ENCODE data around the gene ARHGEF28. TPM values are rescaled to one million over a fixed set of nuclear protein-coding genes. Genes with fewer than 3 reads are reported as not detected.

ARHGEF28 gene
- polyA plus RNA-seq, 4 donors: 13.7 to 55.9 (median 47.5) TPM

DNA sequence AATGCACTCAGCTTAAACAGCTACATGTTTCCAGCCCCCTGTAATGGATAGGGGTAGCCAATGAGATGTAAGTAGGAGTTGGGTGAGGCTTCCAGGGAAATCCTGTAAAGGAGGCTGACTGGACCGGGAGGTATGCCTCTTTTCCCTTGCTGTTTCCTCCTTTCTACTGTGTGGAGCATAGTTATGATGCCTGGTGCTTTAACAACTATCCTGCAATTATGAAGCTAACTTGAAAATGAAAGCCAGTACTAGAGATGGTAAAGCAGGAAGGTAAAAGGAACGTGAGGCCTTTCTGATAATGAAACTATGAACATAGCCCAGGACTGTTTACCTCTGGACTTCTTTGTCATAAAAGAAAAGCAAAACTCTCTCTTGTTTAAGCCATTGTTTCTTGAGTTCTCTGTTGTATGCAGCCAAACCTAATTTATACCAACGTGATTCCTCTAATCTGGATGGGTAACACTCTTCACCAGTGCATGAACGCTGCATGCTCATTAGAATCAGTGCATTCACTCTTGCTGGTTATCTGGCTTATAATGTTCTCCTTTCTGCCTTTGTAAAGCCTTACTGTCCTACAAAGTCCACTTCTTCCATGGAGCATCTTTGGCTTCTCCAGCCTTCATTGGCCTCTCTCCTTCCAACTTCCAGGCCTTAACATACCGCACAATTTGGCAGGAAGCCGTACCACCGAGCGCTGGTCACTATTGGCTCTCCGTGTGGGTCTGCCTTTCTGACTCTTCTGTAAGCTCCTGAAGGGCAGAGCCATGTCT is 8.3 kb upstream of the ARHGEF28 start:
- no peak for DNase-seq (ENCODE audit: low read depth in 4 of 4, low spot score in 3 of 4)

DNA sequence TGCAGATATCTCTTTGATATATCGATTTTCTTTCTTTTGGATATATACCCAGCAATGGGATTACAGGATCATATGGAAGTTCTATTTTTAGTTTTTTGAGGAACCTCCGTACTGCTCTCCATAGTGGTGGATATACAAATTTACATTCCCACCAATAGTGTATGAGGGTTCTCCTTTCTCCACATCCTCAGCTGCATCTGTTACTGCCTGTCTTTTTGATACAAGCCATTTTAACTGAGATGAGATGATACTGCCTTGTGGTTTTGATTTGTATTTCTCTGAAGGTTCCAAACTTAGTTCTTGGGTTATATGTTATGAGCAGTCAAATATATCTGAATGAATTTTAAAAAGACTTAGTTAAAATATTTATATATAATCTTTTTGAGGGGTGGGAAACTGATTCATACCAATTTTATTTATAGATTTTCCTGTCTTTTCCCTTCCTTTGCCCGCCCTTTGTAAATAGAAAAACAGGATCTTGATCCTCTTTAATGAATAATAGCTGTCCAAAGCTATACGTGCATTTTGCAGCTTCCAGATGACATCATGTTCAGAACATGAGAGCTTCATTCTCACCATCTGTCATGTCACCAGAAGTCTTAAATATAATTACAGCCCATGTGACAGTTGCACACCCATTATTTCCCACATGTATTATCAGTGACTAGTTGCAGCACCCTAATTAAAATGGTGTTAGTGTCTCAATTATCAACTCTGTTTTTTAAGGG is 6.2 kb upstream of the ARHGEF28 start:
- no peak for DNase-seq (ENCODE audit: low read depth in 4 of 4, low spot score in 3 of 4)

DNA sequence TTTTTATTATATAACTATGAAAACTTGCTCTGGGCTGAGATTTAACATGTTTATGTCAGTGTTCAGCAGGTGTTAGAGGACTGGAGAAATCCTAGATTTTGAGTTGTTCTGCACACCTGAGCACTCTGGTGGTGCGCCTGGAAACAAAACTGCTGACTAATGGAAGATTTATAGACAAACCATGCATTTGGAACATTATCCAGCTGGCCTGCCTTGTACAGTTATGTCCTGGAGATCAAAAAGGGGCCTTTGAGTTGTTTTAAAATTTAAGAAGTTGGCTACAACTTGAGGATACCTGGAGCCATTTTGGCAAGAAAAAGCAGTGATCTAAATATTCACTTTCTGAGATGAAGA is 5.7 kb upstream of the ARHGEF28 start:
- DNase-seq (ENCODE audit: low read depth in 4 of 4, low spot score in 3 of 4): no peak

DNA sequence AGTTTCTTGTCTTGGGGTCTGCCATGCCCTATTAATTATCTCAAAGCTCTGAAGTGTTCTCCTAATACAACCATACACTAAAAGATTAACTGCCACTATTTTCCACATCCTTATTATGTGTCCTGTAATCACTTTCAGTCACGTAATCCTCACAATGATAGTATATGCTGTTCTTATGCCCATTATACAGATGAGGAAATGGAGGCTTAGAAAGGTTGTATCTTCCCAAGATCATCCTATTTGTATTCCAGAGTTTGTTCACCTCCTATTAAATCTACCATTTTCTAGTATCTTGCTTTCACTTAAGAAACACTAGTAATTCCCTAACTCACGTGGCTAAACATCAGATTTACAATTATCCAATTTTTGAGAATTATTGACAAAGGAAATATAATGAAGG is 2.9 kb upstream of the ARHGEF28 start:
- no peak for DNase-seq (ENCODE audit: low read depth in 4 of 4, low spot score in 3 of 4)

DNA sequence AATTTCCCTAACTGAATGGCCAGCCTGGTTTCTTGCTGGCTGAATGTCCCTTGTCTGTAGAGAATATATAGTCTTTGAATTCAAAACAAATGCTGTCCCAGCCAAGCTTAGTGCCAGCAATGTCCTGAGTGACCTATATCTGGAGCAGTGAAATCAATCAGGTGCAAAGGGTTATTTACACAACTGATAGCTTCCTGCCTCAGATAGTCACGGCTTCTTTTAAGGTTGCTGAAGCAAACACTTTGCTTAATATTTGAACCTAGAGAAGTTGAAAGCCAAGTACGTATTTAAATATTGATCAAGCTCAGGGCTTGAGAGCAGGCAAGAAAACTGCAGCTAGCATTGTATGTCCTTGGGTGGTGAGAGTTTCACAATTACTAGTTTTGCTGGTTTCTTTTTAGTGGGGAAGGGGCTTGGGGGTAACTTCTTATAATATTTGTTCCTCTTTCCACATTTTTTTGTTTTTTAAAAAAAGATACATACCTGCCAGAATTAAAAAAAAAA is 2.0 kb upstream of the ARHGEF28 start:
- DNase-seq (ENCODE audit: low read depth in 4 of 4, low spot score in 3 of 4): no peak

DNA sequence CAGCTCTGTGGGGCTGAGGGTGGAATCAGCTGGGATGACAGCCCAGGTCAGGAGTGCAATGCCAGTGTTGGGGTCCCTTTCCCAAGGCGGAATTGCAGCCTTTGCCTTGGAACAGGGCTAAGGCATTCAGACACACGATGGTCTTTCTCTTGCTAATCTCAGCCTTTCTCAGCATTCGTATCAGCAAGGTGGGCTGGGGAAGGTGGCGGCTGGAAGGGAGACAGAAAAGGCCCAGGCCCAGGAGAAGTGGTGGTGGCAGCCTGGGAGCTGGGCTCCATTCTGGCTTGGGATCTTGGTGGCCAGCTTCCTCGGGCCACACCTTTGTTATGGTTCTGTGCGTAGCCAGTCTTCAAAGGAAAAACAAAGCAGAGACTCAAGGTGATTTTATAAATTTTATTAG is 1.1 kb upstream of the ARHGEF28 start:
- DNase-seq (ENCODE audit: low read depth in 4 of 4, low spot score in 3 of 4): no peak

DNA sequence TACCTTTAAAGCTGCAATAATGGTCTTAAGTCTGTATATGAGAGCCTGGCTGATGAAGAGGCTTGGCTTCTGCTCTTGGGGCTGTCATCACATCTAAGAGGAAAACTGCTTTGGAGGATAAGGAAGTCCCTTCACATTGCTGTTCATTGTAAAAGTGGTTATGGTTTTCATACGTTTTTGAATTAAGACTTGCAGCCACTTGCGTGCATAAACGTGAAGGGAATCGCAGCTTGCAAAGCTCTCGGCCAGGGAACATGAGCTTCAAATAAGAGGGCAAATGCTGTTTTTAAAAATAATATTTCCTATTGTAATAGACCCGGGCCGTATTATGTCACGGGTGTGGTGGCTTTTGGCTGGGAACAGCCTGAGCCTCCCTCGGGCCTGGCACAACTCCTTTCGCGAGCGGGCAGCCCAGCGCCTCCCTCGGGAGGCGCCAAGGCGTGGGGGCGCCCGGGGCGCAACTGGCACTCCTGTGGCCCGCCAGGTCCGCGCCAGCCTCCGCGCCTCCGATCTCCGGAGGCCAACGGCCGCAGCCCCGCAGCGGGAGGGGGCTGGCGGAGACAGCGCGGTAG is 538 bp upstream of the ARHGEF28 start:
- DNase-seq (ENCODE audit: low read depth in 4 of 4, low spot score in 3 of 4): no peak

DNA sequence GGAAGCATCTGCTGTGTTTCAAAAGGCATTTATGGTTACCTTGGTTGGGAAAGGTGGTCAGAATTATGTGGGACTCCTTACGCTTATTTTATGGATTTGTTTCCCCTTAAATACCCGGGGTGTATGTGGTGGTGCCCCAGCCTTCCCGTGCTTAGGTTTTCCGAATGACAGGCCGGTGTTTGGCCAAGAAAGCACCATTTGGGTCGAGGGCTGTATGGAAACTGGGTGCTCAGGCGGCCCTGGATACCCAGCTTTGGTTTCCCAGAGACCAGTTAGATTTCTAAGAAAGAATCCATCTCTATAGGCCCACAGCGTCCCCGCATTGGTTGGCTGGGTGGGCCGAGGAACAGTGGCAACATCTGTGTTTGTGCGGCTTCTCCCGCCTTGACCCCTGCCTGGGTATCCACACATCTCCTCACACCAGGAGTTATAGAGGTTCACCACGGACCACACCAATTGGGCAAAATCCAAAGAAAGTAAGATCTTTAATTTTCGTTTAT is 868 bp downstream of the ARHGEF28 start:
- no peak for DNase-seq (ENCODE audit: low read depth in 4 of 4, low spot score in 3 of 4)

DNA sequence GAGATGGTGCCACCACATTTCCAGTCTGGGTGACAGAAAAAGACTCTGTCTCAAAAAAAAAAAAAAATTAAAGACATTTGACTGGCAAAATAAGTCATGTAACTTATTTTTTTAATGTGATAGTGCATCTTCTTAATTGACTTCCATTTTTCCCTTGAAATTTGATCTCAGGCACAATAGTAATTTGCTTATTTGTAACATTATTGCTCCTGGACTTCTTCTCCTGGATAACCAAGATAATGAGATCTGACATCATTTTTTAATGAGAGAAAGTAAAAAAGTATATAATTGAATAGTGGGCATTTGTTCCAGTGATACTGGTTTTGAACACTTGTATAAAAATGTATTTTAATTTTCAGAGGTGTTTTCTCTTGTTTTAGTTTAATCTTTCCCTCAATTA is 3.5 kb downstream of the ARHGEF28 start:
- DNase-seq (ENCODE audit: low read depth in 4 of 4, low spot score in 3 of 4): no peak

DNA sequence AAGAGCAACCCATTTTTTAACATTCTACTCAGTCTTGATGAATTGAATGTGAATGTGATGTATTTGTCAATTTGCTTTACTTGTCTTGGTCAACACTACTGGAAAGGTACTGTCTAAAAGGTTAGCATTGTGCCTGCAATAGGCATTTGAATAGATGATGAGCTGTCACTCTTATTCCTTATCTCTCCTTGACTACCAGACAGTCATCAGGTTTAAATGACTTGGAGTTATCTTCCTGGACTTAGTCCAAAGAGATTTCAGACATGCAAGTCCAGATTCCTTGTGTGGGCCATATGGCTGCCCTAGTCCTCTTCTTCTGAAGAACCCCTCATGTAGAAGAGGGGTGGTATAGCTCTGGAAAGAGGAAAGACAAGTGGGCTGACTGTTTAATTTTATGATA is 4.8 kb downstream of the ARHGEF28 start:
- DNase-seq (ENCODE audit: low read depth in 4 of 4, low spot score in 3 of 4): no peak

DNA sequence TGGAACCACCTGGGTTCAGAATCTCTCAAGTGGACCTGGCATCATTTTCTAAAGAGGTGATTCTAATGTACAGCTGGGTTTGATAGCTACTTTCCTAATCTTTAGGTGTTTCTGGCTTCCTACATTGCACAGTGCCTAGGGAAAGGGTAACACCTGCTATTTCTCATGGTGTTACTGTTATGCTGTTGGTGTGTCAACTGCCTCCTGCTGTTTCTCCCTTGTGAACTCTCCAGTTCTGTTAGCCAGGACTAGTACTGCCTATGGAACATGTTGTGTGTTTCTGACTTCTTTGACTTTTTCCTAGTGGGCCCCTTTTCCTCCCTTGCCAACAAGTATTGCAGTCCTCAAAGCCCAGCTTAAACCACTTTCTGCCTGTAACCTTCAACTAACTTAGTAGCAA is 5.5 kb downstream of the ARHGEF28 start:
- DNase-seq (ENCODE audit: low read depth in 4 of 4, low spot score in 3 of 4): no peak

DNA sequence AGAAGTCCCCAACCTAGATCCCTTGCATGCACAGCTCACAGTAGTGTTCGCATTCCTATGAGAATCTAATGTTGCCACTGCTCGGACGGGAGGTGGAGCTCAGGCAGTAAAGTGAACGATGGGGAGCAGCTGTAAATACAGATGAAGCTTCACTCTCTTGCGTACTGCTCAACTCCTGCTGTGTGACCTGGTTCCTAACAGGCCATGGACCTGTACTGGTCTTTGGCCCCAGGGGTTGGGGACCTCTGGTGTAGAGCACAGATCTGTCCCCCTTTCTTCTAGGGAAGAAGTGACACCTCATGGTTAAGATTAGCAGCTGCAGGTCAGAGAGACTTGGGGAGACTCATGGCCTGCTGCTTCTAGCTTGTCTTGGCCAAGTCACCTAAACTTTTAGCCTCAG is 7.1 kb downstream of the ARHGEF28 start:
- no peak for DNase-seq (ENCODE audit: low read depth in 4 of 4, low spot score in 3 of 4)

DNA sequence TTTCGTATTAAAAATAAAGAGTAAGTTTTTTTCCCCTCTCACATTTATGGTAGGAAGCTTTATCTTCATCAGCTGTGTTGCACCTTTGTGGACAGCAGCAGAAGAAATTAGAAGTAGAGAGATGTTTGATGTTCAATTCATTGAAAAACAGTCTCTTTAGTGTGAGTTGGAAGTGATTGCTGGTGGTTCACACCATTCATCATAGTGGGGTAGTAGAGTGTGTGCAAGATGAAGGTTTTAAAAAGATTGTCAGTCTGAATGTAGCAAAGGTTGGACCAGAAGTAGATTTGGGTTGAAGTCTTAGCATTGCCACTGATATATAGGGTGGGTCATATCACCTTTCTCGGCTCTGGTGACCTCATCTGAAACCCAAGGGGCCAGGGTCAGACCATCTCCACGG is 10.4 kb downstream of the ARHGEF28 start:
- no peak for DNase-seq (ENCODE audit: low read depth in 4 of 4, low spot score in 3 of 4)

DNA sequence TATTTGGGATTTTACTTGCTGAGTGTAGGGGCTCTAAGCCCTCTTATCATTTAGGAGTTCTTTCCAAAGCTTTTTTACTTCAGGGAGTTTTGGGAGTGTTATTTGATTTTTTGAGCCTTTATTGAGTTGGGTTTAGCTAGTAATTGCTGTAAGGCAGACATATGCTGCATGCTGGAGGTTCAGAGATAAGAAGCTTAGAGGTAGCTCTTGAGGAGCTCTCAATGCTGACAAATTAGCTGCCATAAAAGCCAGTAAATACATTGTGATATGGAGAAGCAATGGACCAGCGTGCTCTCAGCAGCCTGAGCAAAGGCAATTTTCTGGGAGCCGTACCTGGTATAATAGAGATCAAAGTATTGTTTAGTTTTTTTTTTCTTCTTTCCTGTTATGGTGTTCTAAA is 11.6 kb downstream of the ARHGEF28 start:
- DNase-seq (ENCODE audit: low read depth in 4 of 4, low spot score in 3 of 4): no peak

DNA sequence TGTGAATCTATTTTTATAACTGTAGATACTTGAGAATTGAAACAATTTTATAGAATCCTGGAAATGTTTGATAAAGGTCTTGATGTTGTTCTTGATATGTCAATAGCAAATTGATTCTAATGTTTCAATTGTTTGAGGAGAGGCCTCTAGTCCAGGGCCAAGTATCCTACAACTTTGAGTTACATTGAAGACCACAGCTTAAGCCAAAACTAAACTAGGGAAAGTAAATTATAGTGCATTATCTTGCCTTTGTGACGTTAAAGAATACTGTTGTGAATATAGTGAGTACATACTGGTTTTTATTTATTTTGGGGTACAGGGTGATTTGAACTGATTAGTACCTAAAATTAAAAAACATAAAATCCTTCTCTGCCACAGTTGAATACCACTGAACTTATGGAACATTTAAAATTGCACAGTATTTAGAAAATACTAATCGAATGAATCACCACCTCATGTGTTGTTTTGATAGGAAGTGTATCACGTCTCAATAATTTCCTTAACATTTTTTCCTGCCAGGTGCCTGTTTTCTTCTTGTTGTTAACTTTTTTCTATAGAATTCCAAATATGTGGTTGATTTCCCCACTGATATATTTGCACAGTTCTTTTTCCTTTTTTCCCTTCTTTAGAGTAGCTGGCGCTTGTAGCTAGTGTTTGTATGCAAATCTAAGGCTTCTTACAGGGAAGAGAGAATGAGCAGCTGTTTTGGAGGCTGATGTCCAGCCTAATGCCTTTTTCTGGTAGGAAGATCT is 12.5 kb downstream of the ARHGEF28 start:
- DNase-seq (ENCODE audit: low read depth in 4 of 4, low spot score in 3 of 4): no peak

DNA sequence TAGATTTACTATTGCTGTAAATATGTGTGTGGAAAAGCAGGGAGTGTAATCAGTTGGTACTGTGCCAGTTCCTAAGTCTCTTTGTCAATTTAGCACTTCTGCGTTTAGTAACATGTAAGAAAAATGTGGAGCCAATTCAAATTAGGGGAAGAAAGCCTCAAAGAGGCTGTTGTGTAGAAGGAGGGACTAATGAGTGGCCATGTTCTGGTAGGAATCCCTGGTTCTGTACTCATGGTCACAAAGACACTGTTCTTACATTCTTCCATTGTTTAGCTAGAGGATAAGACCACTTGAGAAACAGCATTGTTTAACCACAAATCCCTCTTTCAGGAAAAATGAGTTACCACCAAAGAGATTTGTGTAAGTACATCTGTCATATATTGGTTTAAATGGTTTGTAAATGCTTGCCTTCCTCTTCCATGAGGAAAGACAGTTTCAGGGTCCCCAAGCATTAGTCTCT is 14.9 kb downstream of the ARHGEF28 start:
- DNase-seq (ENCODE audit: low read depth in 4 of 4, low spot score in 3 of 4): no peak

DNA sequence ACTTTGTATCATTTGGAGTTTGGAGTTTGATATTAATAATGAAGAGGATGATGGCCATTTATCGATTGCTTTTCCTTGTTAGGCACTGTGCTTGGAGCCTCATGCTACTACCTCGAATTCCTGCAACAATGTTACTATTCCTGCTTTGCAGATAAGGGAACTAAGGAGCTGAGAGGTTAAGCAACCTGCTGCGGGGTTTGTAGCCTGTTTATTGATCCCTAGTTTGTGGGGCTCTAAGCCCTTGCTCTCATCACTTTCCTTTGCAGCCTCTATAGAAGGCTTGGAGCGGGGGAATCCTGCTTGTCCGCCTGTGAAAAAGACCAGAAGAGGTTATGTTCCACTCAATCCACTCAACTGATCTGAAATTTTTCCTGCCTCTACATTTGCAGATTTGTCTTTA is 15.8 kb downstream of the ARHGEF28 start:
- no peak for DNase-seq (ENCODE audit: low read depth in 4 of 4, low spot score in 3 of 4)

DNA sequence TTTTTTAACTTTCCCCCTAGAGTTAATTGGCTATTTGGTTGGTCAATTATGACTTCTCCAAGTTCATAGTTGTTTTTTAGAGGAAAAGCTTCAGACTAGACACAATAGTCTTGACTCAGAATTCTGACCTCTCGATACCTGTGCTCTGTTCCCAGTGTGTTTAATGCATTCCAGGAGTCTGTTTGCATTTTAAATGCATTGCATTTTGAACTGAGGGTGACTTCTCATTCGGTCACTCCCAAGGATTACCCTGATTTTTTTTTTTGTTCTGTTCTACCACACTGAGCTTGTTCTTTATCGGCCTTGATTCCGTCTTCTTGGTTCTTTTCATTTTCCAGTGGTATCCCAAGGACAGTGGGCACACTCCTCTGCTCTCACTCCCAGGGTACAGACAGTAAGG is 16.3 kb downstream of the ARHGEF28 start:
- DNase-seq (ENCODE audit: low read depth in 4 of 4, low spot score in 3 of 4): no peak

DNA sequence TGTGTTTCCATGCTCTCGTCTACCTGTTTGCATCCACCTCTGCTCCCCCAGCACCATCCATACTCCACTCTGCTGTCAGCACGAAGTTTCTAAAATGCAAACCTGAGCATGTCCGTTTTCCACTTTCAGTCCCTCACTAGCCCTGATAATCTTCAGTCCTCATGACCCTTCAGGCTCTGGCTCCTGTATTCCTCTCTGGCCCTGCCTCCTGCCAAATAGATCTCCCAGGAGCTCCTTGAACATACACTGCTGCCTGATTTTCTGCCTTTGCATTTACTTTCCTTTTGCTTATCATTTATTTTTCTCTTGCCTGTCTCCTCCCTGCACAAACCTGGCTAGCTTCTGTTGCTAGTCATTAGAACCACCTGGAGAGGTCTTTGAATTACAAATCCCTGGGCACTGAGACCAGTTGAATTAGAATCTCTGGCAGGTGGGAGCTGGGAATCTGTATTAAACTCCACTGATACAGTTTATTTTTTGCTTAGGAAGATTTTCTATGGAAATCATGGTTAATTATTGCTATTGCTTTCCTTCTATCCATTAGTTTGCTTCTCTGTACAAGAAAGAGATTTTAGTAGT is 18.5 kb downstream of the ARHGEF28 start:
- no peak for DNase-seq (ENCODE audit: low read depth in 4 of 4, low spot score in 3 of 4)

DNA sequence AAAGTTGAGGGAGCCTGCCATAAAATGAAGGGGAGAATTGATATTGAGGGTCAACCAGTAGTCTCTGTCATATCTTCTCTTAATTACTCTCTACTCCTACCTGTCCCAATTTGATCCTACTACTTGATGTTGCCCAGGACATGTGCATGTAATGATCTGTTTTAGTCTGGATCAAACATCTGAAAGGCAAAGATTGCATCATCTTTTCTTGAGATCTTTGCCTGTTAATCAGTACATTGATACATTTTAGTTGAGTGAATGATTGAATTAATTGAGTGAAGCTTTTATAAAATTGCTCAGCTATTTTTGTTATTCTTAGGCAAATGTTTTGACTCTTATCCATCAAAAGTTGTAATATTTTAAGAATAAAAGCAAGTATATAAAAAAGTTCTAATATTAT is 21.7 kb downstream of the ARHGEF28 start:
- DNase-seq (ENCODE audit: low read depth in 4 of 4, low spot score in 3 of 4): no peak

DNA sequence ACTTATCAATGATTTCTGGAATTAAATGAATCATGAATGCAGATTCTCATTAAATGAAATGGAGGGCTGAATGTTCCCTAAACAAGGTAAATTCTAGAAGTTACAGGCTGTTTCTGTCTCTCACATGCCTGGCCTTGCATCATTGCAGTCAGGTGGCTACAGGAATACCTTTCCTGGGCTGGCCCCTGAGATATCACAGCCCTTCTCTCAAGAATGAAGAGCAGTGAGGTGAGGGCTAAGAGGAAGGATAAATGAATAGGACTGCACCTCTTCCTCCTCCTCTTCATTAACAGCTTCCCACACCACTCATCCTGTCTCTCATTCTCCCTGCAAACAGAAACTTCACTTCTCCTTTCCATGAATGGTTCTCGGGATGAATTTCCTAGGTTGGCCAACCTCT is 22.5 kb downstream of the ARHGEF28 start:
- no peak for DNase-seq (ENCODE audit: low read depth in 4 of 4, low spot score in 3 of 4)

All from left renal pelvis (tissue), 4 donors.